Neuronal stem cell (in vitro differentiated cells): ENCODE results near the gene SRGAP3.

ENCODE experiments used
- DNase-seq: peaks from one replicate; pipeline ENCODE4 v3.0.0-alpha.2; 2013; ENCODE audit warnings: low spot score
- H2AFZ ChIP-seq: one replicate; pipeline ENCODE4 v1.6.1; 2013; ENCODE audit warnings: mild to moderate bottlenecking, low read length, inconsistent platforms
- H2AK5ac ChIP-seq: 2 replicates; pipeline ENCODE4 v1.6.1; 2013; ENCODE audit warnings: low read depth, mild to moderate bottlenecking, inconsistent platforms, low read length, moderate library complexity, mixed read lengths
- H2BK120ac ChIP-seq: 2 replicates; pipeline ENCODE4 v1.6.1; 2013; ENCODE audit warnings: low read depth, mild to moderate bottlenecking, inconsistent platforms, low read length, moderate library complexity, mixed read lengths
- H2BK12ac ChIP-seq: one replicate; pipeline ENCODE4 v1.6.1; 2013; ENCODE audit warnings: low read length, inconsistent platforms
- H2BK15ac ChIP-seq: 2 replicates; pipeline ENCODE4 v1.6.1; 2013; ENCODE audit warnings: mild to moderate bottlenecking, low read length, inconsistent platforms, mixed read lengths
- H2BK5ac ChIP-seq: one replicate; pipeline ENCODE4 v1.6.1; 2013; ENCODE audit warnings: inconsistent platforms, mild to moderate bottlenecking, low read length, moderate library complexity
- H3K14ac ChIP-seq: one replicate; pipeline ENCODE4 v1.6.1; 2013; ENCODE audit warnings: low read length, inconsistent platforms
- H3K18ac ChIP-seq: 2 replicates; pipeline ENCODE4 v1.6.1; 2013; ENCODE audit warnings: low read length, inconsistent platforms
- H3K23ac ChIP-seq: 2 replicates; pipeline ENCODE4 v1.6.1; 2013; ENCODE audit warnings: low read depth, mild to moderate bottlenecking, mixed read lengths, low read length, inconsistent platforms; ENCODE audit not compliant: poor library complexity
- H3K27ac ChIP-seq: replicated peaks from 3 replicates; pipeline ENCODE4 v1.5.1; 2013; ENCODE audit warnings: low read length, inconsistent platforms
- H3K27me3 ChIP-seq, 3 experiments: 2 replicates each; pipeline ENCODE4 v1.6.1; 2013; ENCODE audit warnings: low read length in 3 of 3, mild to moderate bottlenecking in 2 of 3, inconsistent platforms in 1 of 3, low read depth in 1 of 3, mixed read lengths in 1 of 3, moderate library complexity in 1 of 3; ENCODE audit not compliant: control insufficient read depth in 3 of 3, insufficient read depth in 3 of 3
- H3K36me3 ChIP-seq, 2 donors: replicated peaks in 1 of 2; 2 replicates each; pipeline ENCODE4 v1.6.1; 2013; ENCODE audit warnings: low read length in 2 of 2; ENCODE audit not compliant: control insufficient read depth in 2 of 2, insufficient read depth in 2 of 2
- H3K4ac ChIP-seq: 2 replicates; pipeline ENCODE4 v1.6.1; 2013; ENCODE audit warnings: inconsistent platforms, mild to moderate bottlenecking, low read length, moderate library complexity
- H3K4me1 ChIP-seq, 2 donors: 1 replicate in 1 of 2; 2 replicates in 1 of 2; pipeline ENCODE4 v1.6.1; 2013; ENCODE audit warnings: low read length in 2 of 2, low read depth in 1 of 2; ENCODE audit not compliant: control insufficient read depth in 2 of 2, insufficient read depth in 1 of 2
- H3K4me2 ChIP-seq: one replicate; pipeline ENCODE4 v1.6.1; 2013; ENCODE audit warnings: mild to moderate bottlenecking, low read length, inconsistent platforms; ENCODE audit not compliant: insufficient read depth, poor library complexity, severe bottlenecking
- H3K4me3 ChIP-seq, 2 donors: 2 replicates each; pipeline ENCODE4 v1.5.1; 2013; ENCODE audit warnings: low read length in 2 of 2, mild to moderate bottlenecking in 2 of 2, inconsistent platforms in 1 of 2, moderate library complexity in 1 of 2
- H3K79me1 ChIP-seq: one replicate; pipeline ENCODE4 v1.6.1; 2013; ENCODE audit warnings: low read depth, mild to moderate bottlenecking, inconsistent platforms, low read length, moderate library complexity
- H3K9ac ChIP-seq: one replicate; pipeline ENCODE4 v1.6.1; 2013; ENCODE audit warnings: mild to moderate bottlenecking, low read depth, low read length, inconsistent platforms; ENCODE audit not compliant: poor library complexity
- H3K9me3 ChIP-seq, 2 donors: replicated peaks in 1 of 2; 2 replicates each; pipeline versions ENCODE3 to v1.6.1; 2013; ENCODE audit warnings: low read length in 2 of 2, mild to moderate bottlenecking in 2 of 2, inconsistent platforms in 1 of 2, low read depth in 1 of 2, mixed read lengths in 1 of 2, moderate library complexity in 1 of 2; ENCODE audit not compliant: control insufficient read depth in 2 of 2, insufficient read depth in 1 of 2
- H4K8ac ChIP-seq: one replicate; pipeline ENCODE4 v1.6.1; 2013; ENCODE audit warnings: low read depth, mild to moderate bottlenecking, inconsistent platforms, low read length, moderate library complexity
- H4K91ac ChIP-seq: one replicate; pipeline ENCODE4 v1.6.1; 2013; ENCODE audit warnings: low read length, low read depth, mild to moderate bottlenecking, inconsistent platforms; ENCODE audit not compliant: poor library complexity
- WGBS, 2 donors: extraction: QIAGEN DNeasy Blood & Tissue Kit; methylation state at CpG; one replicate each; pipeline ENCODE4 v1.1.7; 2013; ENCODE audit warnings: missing lambda C conversion rate in 2 of 2, mixed read lengths in 1 of 2; ENCODE audit not compliant: insufficient read length in 2 of 2, insufficient replicate concordance in 1 of 2; ENCODE audit errors: extremely low coverage in 2 of 2; 5-methylcytosine and 5-hydroxymethylcytosine counted together

Gene SRGAP3

DNA sequence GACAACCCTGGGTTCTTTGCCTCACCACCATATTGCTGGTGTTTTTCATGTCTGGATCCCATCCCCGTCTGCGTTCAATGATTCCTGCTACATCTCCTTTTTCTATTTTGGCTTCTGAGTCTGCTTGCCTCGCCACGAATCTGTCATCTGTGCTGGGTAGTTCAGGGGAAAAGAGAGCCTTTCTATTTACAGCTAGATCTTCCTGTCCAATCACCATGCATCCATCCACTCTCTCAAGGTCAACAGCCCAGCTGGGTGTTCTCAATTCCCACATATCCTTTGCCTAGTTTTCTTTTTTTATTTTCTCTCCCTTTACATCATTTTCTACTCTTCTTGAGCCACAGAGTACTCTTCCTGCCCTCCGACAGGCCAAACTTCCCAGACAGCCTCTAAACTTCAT lies 181.4 kb downstream of the SRGAP3 start:
- Histone ChIP-seq H3K18ac (no peak overlapping the region), H3K4me3 (no peak overlapping the region)

DNA sequence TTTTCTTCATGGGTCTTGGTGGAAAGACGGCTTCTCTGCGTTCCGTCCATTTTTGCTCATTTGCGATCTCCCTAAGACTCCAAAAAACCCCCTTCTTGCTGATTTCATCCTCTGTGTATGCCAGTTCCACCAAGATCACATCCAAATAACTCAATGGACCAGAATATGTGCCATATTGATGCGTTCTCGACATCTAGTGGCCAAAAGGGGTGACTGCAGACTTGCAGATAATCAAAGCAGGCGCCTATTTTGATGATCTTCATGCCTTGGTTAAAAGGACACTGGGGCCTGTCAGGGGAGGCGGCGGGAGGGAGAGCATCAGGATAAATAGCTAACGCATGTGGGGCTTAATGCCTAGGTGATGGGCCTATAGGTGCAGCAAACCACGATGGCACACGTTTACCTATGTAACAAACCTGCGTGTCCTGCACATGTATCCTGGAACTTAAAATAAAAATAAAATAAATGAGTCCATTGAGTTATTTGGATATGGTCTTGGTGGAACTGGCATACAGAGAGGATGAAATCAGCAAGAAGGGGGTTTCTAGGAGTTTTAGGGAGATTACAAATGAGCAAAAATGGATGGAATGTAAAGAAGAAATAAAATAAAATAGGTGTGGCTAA lies 182.0 kb downstream of the SRGAP3 start:
- H3K9ac ChIP-seq, result no peak overlapping the region
- no peak overlapping the region for H2BK5ac ChIP-seq
- no peak overlapping the region for H2BK120ac ChIP-seq
- no peak overlapping the region for H3K4me3 ChIP-seq
- no peak overlapping the region for H3K4me2 ChIP-seq
- H3K36me3 ChIP-seq, result peaks cover 2 to 44% of the 10 kb centered on the region in 2 donors
- H3K27ac ChIP-seq, result no peak overlapping the region
- no peaks in the 10 kb centered on the region for H3K27me3 ChIP-seq
- no peaks in the 10 kb centered on the region for H3K79me1 ChIP-seq
- no peak overlapping the region for H2AFZ ChIP-seq
- no CpG with 5 or more reads among the region's 13 CpGs for WGBS, 2 donors
- no peak overlapping the region for H4K8ac ChIP-seq
- H2BK15ac ChIP-seq, result no peak overlapping the region
- no peak overlapping the region for H3K4ac ChIP-seq
- DNase-seq, result peak; percentile 50
- H2BK12ac ChIP-seq, result no peak overlapping the region
- H3K4me1 ChIP-seq, result no peaks in the 10 kb centered on the region
- no peak overlapping the region for H3K14ac ChIP-seq
- H3K23ac ChIP-seq, result no peak overlapping the region
- H3K18ac ChIP-seq, result no peak overlapping the region
- H3K9me3 ChIP-seq, result peaks cover 0 to 9% of the 10 kb centered on the region in 2 donors
- H4K91ac ChIP-seq, result no peak overlapping the region
- no peak overlapping the region for H2AK5ac ChIP-seq

More for the DNA sequence above, 181.4 kb downstream of the SRGAP3 start:
- Histone ChIP-seq H2AFZ (no peak overlapping the region), H4K8ac (no peak overlapping the region), H2AK5ac (no peak overlapping the region), H3K27ac (no peak overlapping the region), H3K9ac (no peak overlapping the region), H3K23ac (no peak overlapping the region), H3K4ac (no peak overlapping the region), H3K79me1 (no peaks in the 10 kb centered on the region), H3K4me1 (no peaks in the 10 kb centered on the region), H3K9me3 (peaks cover 0 to 3% of the 10 kb centered on the region in 2 donors), H4K91ac (no peak overlapping the region), H2BK120ac (no peak overlapping the region), H3K4me2 (no peak overlapping the region), H2BK5ac (no peak overlapping the region), H3K36me3 (peaks cover 2 to 43% of the 10 kb centered on the region in 2 donors), H2BK12ac (no peak overlapping the region), H3K27me3 (no peaks in the 10 kb centered on the region), H3K14ac (no peak overlapping the region), H2BK15ac (no peak overlapping the region)
- DNase-seq, result no peak
- no CpG with 5 or more reads among the region's 5 CpGs for WGBS, 2 donors

DNA sequence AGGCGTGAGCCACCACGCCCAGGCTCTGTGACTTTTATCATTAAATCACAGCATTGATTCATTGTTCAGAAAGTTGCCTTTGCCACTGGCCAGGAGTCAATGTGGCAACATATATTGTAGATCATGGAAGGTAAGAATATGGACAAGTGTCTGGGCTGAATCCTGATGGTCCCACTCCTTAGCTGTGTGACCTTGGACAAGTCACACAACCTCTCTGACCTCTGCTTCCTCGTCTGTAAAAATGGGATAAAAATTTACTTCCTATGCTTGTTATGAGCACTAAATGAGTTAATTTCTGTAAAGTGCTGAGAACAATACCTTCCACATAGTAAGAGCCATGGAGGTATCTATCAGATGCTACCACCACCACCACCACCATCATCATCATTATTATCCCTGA lies 182.7 kb downstream of the SRGAP3 start:
- H2AK5ac ChIP-seq, result no peak overlapping the region

DNA sequence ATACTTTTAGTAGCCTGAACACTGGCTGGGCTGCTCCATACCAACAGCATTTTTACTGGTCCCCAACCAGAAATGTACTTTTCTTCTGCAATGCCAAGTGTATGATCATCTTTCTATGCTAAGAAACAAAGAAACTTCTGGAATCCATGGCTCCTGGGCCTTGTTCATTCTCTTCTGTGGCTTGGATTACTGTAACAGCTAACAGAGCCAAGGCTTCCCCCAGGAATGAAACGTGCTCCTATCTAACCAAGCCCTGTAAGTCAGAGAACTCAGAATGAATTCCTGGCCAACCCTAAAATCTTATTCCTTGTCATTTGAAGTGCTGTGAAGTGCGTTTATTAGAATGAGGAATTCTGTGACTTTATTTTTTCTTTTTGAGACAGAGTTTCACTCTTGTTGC lies 183.3 kb downstream of the SRGAP3 start:
- H2AK5ac ChIP-seq, result no peak overlapping the region
- no CpG with 5 or more reads among the region's 2 CpGs for WGBS, 2 donors
- no peak overlapping the region for H2BK15ac ChIP-seq
- no peak overlapping the region for H3K14ac ChIP-seq
- no peak overlapping the region for H2BK5ac ChIP-seq
- H3K27ac ChIP-seq, result no peak overlapping the region
- H2BK120ac ChIP-seq, result no peak overlapping the region
- peaks cover 2 to 50% of the 10 kb centered on the region in 2 donors for H3K36me3 ChIP-seq
- no peak overlapping the region for H3K18ac ChIP-seq
- no peak overlapping the region for H3K23ac ChIP-seq
- no peak for DNase-seq
- H4K8ac ChIP-seq, result no peak overlapping the region
- H2BK12ac ChIP-seq, result no peak overlapping the region
- no peaks in the 10 kb centered on the region for H3K4me1 ChIP-seq
- H3K27me3 ChIP-seq, result no peaks in the 10 kb centered on the region
- no peaks in the 10 kb centered on the region for H3K79me1 ChIP-seq
- no peak overlapping the region for H2AFZ ChIP-seq
- peaks cover 0 to 17% of the 10 kb centered on the region in 2 donors for H3K9me3 ChIP-seq
- H3K4ac ChIP-seq, result no peak overlapping the region
- no peak overlapping the region for H4K91ac ChIP-seq
- H3K9ac ChIP-seq, result no peak overlapping the region
- no peak overlapping the region for H3K4me3 ChIP-seq
- H3K4me2 ChIP-seq, result no peak overlapping the region

More for the DNA sequence above, 182.7 kb downstream of the SRGAP3 start:
- H3K4ac ChIP-seq, result no peak overlapping the region
- H2BK12ac ChIP-seq, result no peak overlapping the region
- no CpG with 5 or more reads among the region's 3 CpGs for WGBS, 2 donors
- peaks cover 2 to 45% of the 10 kb centered on the region in 2 donors for H3K36me3 ChIP-seq
- no peak overlapping the region for H3K18ac ChIP-seq
- no peak for DNase-seq
- H3K4me3 ChIP-seq, result no peak overlapping the region
- peaks cover 0 to 16% of the 10 kb centered on the region in 2 donors for H3K9me3 ChIP-seq
- H3K27me3 ChIP-seq, result no peaks in the 10 kb centered on the region
- H3K79me1 ChIP-seq, result no peaks in the 10 kb centered on the region
- no peak overlapping the region for H3K23ac ChIP-seq
- no peaks in the 10 kb centered on the region for H3K4me1 ChIP-seq
- H3K4me2 ChIP-seq, result no peak overlapping the region
- no peak overlapping the region for H3K9ac ChIP-seq
- no peak overlapping the region for H3K27ac ChIP-seq
- no peak overlapping the region for H3K14ac ChIP-seq
- no peak overlapping the region for H2BK5ac ChIP-seq
- H2AFZ ChIP-seq, result no peak overlapping the region
- H4K91ac ChIP-seq, result no peak overlapping the region
- no peak overlapping the region for H2BK15ac ChIP-seq
- H4K8ac ChIP-seq, result no peak overlapping the region
- H2BK120ac ChIP-seq, result no peak overlapping the region
